CD4-positive, alpha-beta T cell treated with Interleukin-17A for 4 hours (primary cell): Measurements from ENCODE around the gene ACOT4.
"Not testable (repeated sequence)": the region's sequence is repeated elsewhere in the genome, so short reads cannot be mapped to it uniquely, and the experiment has no call there.

ENCODE experiments used
- DNase-seq: peaks from one replicate; pipeline ENCODE4 v3.0.0-alpha.2; 2020; ENCODE audit warnings: mixed read lengths

Gene ACOT4

GRCh38 chr14:73591690-73592449 is at the start of gene ACOT4:
Gene ACOT4, plus strand, starts transcription at chr14:73591873. Its CDS starts 87 bp downstream, at chr14:73591960.
- DNase-seq = peak; percentile 75

GRCh38 chr14:73542961-73543360 is 48.7 kb upstream of the ACOT4 start:
- DNase-seq = not testable (repeated sequence)

- DNase-seq = not testable (repeated sequence)
Measured at GRCh38 chr14:73545353-73545752, 46.3 kb upstream of the ACOT4 start.

GRCh38 chr14:73549097-73549496 is 42.6 kb upstream of the ACOT4 start:
- DNase-seq = not testable (repeated sequence)

- not testable (repeated sequence) for DNase-seq
Measured at GRCh38 chr14:73549889-73550524, 41.7 kb upstream of the ACOT4 start.

- DNase-seq = no peak
Measured at GRCh38 chr14:73553845-73554244, 37.8 kb upstream of the ACOT4 start.

- not testable (repeated sequence) for DNase-seq
Measured at GRCh38 chr14:73557201-73557600, 34.5 kb upstream of the ACOT4 start.

GRCh38 chr14:73558238-73558637 is 33.4 kb upstream of the ACOT4 start:
- DNase-seq = not testable (repeated sequence)

GRCh38 chr14:73562256-73562655 is 29.4 kb upstream of the ACOT4 start:
- not testable (repeated sequence) for DNase-seq

- not testable (repeated sequence) for DNase-seq
Measured at GRCh38 chr14:73562696-73563095, 29.0 kb upstream of the ACOT4 start.

- not testable (repeated sequence) for DNase-seq
Measured at GRCh38 chr14:73566431-73566830, 25.2 kb upstream of the ACOT4 start.

GRCh38 chr14:73566935-73567334 is 24.7 kb upstream of the ACOT4 start:
- not testable (repeated sequence) for DNase-seq

GRCh38 chr14:73567358-73567757 is 24.3 kb upstream of the ACOT4 start:
- DNase-seq = no peak

GRCh38 chr14:73567951-73568885 is 23.5 kb upstream of the ACOT4 start:
- peak; percentile 52 for DNase-seq

GRCh38 chr14:73568886-73569184 is 22.8 kb upstream of the ACOT4 start:
- DNase-seq = not testable (repeated sequence)

- peak; percentile 88 for DNase-seq
Measured at GRCh38 chr14:73569185-73569958, 22.3 kb upstream of the ACOT4 start, which contains the start of gene ACOT2. Gene ACOT2, plus strand, starts transcription at chr14:73569213. Its CDS starts 28 bp downstream, at chr14:73569241.

GRCh38 chr14:73570913-73571312 is 20.8 kb upstream of the ACOT4 start:
- DNase-seq = peak; percentile 67

GRCh38 chr14:73573034-73573433 is 18.6 kb upstream of the ACOT4 start:
- DNase-seq = not testable (repeated sequence)

- not testable (repeated sequence) for DNase-seq
Measured at GRCh38 chr14:73573740-73574139, 17.9 kb upstream of the ACOT4 start.

- DNase-seq = not testable (repeated sequence)
Measured at GRCh38 chr14:73574251-73574650, 17.4 kb upstream of the ACOT4 start.

- no peak for DNase-seq
Measured at GRCh38 chr14:73576391-73576790, 15.3 kb upstream of the ACOT4 start.

GRCh38 chr14:73577214-73577613 is 14.5 kb upstream of the ACOT4 start:
- not testable (repeated sequence) for DNase-seq
